ENCODE measurements around the gene CHN2.

GRCh38 chr7:29229066-29229465, 34.5 kb downstream of the CHN2 start:
- TF ChIP-seq CTCF (conservative IDR thresholded peaks at IDR 0.05; ENCODE audit: low read depth, low read length) (no peak), EZH2 (IDR thresholded peaks at IDR 0.05; ENCODE audit: low read length, unreplicated experiment) (no peak)
